Measurements from ENCODE around the gene KDR. TPM values are rescaled to one million over a fixed set of nuclear protein-coding genes. Genes with fewer than 3 reads are reported as not detected.

The KDR gene
- total RNA-seq, 1 experiment from 2014 or later = 0.27 TPM

- DNase-seq (ENCODE audit: low read depth) = no peak
These were observed 1.6 kb downstream of the KDR start for GRCh38 chr4:55123791-55124190.

GRCh38 chr4:55122235-55122634 lies 3.2 kb downstream of the KDR start:
- no peak for DNase-seq (ENCODE audit: low read depth)

- DNase-seq (ENCODE audit: low read depth) = no peak
These were observed 4.1 kb downstream of the KDR start for GRCh38 chr4:55121246-55121645.

- DNase-seq (ENCODE audit: low read depth) = no peak
These were observed 7.0 kb downstream of the KDR start for GRCh38 chr4:55118397-55118796.

GRCh38 chr4:55117511-55117910 lies 7.9 kb downstream of the KDR start:
- DNase-seq (ENCODE audit: low read depth) = no peak

GRCh38 chr4:55116450-55116849 lies 8.9 kb downstream of the KDR start:
- DNase-seq (ENCODE audit: low read depth) = peak; percentile 4

GRCh38 chr4:55111601-55112000 lies 13.8 kb downstream of the KDR start:
- no peak for DNase-seq (ENCODE audit: low read depth)

GRCh38 chr4:55110131-55110530 lies 15.3 kb downstream of the KDR start:
- no peak for DNase-seq (ENCODE audit: low read depth)

- no peak for DNase-seq (ENCODE audit: low read depth)
These were observed 18.3 kb downstream of the KDR start for GRCh38 chr4:55107054-55107453.

- no peak for DNase-seq (ENCODE audit: low read depth)
These were observed 22.2 kb downstream of the KDR start for GRCh38 chr4:55103224-55103623.

- no peak for DNase-seq (ENCODE audit: low read depth)
These were observed 25.6 kb downstream of the KDR start for GRCh38 chr4:55099816-55100215.

- no peak for DNase-seq (ENCODE audit: low read depth)
These were observed 26.8 kb downstream of the KDR start for GRCh38 chr4:55098456-55099204.

- no peak for DNase-seq (ENCODE audit: low read depth)
These were observed 28.8 kb downstream of the KDR start for GRCh38 chr4:55096619-55097018.

GRCh38 chr4:55096045-55096444 lies 29.4 kb downstream of the KDR start:
- DNase-seq (ENCODE audit: low read depth) = no peak

- DNase-seq (ENCODE audit: low read depth) = no peak
These were observed 32.9 kb downstream of the KDR start for GRCh38 chr4:55092504-55092903.

- DNase-seq (ENCODE audit: low read depth) = no peak
These were observed 35.5 kb downstream of the KDR start for GRCh38 chr4:55089916-55090315.

GRCh38 chr4:55087913-55088260 lies 37.5 kb downstream of the KDR start:
- no peak for DNase-seq (ENCODE audit: low read depth)

GRCh38 chr4:55087009-55087912 lies 38.1 kb downstream of the KDR start:
- DNase-seq (ENCODE audit: low read depth) = no peak

- DNase-seq (ENCODE audit: low read depth) = no peak
These were observed 38.8 kb downstream of the KDR start for GRCh38 chr4:55086578-55086977.

- DNase-seq (ENCODE audit: low read depth) = no peak
These were observed 41.7 kb downstream of the KDR start for GRCh38 chr4:55083735-55084134.

GRCh38 chr4:55082756-55083155 lies 42.6 kb downstream of the KDR start:
- no peak for DNase-seq (ENCODE audit: low read depth)

- peak; percentile 53 for DNase-seq (ENCODE audit: low read depth)
These were observed 45.1 kb downstream of the KDR start for GRCh38 chr4:55080174-55080865.

All from M059J (cell line).